Fibroblast of skin of right quadriceps (primary cell): ENCODE data around the gene RAB7B.

Experiments
- DNase-seq: peaks from one replicate; pipeline ENCODE4 v3.0.0-alpha.2; 2013

Gene RAB7B

DNA sequence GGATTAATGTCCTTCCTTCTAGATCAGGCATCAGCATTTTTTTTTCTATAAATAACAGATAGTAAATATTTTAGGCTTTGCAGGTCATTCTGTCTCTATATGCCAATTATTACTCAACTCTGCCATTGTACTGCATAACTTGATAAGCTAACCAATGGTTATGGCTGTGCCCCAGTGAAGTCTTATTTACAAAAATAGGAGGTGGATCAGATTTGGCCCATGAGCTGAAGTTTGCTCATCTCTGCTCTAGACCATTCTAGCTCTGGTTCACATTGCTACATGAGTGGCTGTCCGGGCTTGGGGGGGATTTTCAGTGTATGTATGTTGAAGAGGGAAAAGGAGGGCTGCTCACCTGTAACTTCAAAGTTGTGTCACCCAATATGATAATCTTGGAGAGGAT lies 10.1 kb downstream of the RAB7B start:
- no peak for DNase-seq

DNA sequence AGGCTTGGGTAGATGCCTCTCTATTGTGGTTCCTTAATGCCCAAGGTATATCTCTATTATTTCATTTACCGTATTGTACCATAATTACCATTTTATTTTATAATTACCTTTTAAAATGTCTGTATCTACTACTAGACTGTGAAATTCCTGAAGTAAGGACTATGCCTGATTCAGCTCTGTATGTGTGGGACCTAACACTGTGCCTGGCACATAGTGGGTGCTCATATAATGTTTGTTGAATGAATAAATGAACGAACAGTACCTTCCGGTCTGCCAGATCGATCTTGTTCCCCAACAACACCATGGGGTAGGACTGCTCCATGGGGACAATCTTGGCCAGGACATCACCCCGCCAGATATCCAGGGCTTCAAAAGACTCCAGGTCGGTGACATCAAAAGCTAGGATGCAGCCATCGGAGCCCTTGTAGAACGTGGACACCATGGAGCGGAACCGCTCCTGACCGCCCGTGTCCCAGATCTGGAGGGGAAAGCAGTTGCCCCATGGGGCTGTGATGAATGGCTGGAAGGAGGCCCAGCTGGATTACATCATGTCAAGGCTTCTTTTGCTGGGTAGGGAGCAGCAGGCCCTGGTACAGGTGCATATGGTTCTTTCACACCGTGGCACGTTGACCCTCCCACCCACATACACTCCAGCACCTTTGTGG lies 10.8 kb downstream of the RAB7B start:
- DNase-seq, result no peak

DNA sequence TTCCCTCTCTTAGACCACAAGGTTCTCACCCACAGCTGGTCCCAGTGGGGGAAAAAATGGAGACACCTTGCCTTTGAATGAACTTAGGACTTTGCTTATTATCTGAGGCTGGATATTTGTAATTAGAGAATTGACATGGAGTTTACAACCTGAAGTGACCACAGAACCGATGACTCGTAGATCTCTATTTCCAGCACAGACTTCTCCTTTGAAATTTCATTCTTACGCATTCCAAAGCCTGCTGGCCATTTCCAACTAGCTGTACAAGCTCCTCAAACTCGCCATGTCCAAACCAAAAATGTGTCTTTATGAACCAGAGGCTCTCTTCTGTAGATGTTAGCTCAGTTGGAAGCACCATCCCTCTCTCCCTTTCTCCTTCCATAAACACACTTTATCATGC lies 12.0 kb downstream of the RAB7B start:
- DNase-seq, result peak; percentile 62

DNA sequence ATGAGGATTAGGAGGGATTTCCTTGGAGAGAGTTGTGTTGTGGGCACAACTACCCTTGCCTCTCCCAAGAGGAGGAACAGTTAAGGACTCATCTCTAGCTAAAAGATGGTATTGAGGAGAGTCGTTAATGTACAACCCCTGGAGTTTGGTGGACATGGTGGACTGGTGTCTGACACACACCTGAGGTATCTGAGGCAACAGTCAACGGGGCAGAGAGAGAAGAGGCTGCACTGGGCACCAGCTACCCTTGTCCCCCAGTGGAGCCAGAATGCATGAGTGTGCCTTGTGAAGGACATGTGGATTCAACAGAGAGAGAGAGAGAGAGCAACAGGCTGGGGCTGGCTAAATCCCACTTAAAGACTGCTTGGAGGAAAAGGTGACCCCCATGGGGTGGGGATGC lies 13.0 kb downstream of the RAB7B start:
- DNase-seq, result no peak

DNA sequence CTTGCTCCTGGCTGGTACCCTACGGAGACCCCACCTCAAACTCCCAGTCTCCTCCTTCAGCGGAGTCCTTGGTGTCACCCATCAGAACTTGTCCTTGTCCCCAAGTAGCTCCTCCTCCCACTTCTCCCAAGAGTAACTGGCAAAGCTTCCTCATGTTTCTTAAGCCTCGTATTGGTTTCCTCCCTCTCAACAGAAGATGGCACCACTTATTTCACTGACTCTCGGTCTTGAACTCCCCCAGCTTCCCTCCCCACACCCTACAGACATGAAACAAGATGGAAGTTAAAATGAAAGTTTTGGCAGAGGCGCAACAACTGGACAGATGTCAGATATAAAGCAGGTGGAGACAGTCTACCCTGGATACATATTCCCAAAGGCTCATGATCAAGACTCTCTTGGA lies 13.4 kb downstream of the RAB7B start:
- DNase-seq, result no peak

DNA sequence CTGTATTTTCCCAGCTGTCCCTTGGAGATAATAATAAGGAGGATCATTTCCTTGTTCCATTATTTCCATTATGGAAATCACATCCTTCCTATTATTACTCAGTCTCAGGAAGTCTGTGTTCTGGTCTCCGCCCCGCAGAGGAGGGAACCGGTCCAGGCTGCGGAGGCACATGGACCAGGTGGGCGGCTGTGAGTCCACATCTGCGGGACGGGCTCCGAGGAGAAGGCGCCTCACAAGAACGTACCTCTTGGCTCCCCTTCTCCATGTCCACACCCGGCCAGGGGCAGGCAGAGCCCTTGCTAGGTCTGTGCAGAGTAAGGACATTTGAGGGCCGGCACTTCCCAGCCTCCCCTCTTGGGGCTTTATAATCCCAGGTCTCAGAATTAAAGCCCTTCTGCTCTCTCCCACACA lies 14.6 kb downstream of the RAB7B start:
- DNase-seq, result no peak

DNA sequence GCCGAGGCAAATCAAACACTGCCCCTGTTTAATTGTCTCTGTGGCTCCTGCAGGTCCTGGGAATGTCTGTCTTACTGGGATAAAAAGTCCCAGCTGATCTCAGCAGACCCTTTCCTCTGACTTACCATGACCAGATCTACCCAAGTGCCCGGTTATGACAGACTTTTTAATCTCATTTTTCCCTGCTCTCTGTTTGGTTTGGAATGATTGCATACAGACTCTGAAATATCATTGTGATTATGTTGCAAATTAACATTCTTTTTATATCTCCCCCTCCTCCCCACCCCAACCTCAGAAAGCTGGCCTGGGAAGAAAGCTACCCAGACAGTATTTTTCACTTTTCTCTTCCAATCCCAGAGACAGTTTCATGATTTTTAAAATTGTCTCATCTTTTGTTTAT lies 16.3 kb downstream of the RAB7B start:
- no peak for DNase-seq

DNA sequence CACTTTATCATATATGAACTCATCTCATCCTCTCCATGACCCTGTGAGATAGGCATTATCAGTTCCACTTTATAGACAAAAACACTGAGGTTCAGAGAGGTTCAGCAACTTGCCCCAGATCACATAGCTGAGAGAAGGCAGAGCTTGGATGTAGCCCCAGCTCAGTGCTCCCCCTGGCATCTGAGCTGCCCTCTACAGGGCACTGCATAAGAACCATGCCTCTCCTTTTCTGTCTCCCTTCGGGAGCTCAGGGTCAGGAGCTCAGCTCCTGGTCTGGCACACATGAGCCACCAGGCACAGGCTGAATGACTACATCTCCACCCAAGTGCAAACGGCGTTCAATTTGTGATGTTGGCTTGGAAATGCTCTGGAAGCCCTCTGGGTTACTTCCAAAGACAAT lies 16.9 kb downstream of the RAB7B start:
- no peak for DNase-seq

DNA sequence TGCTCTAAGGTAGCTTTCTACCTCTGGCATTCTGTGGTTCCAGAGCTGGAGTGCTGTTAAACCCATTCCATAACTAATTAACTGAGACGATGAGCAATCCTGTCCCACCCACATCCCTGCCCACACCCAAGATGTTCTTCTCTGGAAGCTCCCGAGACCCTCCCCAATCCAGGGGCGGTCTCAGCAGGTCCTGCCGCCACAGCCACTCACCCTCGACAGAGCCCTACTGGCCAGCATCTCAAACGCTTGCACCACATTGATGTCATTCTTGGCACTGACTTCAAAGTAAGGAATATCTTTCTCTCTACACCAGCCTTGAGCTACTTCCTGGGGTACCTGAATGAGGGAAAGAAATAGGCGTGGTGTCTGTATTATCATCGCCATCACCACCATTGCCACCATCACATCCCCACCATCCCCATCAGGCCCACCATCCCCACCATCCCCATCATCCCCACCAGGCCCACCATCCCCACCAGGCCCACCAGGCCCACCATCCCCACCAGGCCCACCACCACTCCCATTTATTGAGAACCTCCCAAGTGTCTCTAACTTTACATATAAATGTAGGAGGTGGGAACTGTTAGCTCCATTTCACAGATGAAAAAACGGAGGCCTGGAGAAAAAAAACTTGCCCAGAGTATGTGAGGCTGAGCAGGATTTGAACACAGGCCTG lies 17.7 kb downstream of the RAB7B start:
- DNase-seq, result no peak

DNA sequence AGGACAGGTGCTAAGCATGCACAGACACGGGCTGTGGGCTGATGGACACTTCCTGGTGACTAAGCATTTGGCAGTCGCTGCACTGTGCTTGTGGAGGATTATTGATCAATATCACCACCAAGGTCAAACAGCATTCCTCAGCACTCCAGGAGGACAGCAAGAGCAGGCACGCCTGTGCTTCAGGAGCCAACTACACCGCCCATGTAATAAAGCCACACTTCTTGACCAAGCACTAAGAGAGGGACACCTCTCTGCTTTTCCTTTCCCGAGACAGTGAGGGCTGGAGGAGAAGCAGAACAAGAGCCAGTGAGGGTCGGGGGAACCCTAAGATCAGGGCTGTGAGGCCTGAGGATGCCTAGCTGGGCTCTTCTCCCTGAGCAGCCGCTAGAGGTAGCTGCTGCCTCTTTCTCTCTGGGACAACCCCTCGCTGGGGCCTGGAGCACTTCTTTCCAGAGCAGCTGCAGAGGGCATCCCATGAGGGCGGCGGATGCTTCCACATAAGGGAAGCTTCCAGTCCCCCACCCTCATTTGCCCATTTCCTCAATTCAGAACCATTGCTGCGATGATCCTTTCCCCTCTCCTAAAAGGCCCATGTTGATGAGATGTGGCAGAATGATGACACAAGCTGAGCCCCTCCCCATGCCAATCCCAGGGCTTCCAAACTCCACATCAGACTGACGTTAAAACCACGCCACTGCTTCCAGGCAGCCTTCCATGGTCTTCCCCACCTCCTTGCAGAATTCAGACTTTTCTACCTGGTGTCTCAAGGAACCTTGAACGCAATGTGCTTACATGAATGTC lies 19.1 kb downstream of the RAB7B start:
- DNase-seq, result peak; percentile 60

DNA sequence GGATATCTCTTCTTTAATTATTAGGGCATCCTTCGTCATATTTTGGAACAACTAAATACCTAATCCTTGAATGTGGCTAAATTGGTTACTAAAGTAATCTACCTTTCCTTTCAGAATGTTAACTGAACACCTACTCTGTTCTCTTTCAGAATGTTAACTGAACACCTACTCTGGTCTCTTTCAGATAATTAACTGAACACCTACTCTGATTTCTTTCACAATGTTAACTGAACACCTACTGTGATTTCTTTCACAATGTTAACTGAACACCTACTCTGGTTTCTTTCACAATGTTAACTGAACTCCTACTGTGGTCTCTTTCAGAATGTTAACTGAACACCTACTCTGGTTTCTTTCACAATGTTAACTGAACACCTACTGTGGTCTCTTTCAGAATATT lies 21.9 kb downstream of the RAB7B start:
- no peak for DNase-seq

DNA sequence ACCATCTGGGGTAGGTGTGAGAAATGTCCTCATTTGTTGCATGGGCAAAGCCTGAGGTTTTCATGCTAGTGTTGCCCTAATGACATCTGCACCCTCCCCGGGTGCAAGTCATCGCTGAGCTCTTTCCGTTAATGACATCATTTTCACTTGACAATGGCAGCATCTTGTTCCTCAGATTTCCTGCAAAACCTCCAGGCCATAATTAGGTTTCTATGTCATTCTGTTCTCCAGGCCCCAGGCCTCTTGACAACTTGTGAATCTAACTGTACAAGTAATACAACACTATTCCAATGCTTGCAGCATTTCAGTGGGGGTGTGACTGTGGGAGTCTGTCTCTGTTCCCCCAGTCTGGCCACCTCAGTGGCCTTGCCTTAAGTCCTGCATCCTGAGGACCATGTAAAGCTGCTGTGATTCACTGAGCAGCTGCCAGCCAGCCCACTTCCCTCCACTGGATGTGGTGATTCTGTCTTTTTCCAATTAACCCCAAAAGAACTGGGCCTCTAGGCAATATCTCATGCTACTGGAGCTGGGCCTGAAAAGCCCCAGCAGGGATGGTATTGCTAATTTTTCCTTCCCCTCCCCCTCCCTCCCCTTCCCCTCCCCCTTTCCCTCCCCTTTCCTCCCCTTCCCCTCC lies 22.8 kb downstream of the RAB7B start:
- DNase-seq, result no peak

DNA sequence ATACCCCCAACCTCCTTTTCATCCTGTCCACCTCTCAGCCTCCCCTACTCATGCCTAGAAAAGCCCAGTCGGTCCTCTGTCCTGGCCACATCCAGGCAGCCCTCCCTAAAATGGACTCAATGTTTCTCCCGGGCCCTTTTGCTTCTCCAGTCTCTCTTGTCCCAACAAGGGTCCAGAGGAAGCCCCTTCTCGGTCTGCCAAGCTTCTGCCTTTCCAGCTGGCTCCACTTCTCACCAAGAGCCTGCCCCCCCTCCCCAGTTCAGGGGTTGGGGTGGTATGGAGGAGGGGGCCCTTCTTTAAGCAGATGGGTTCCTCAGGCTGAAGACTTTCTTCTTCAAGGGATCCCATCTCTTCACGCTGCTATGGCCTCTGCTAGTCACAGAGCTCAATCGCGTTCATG lies 23.9 kb downstream of the RAB7B start:
- DNase-seq, result no peak

DNA sequence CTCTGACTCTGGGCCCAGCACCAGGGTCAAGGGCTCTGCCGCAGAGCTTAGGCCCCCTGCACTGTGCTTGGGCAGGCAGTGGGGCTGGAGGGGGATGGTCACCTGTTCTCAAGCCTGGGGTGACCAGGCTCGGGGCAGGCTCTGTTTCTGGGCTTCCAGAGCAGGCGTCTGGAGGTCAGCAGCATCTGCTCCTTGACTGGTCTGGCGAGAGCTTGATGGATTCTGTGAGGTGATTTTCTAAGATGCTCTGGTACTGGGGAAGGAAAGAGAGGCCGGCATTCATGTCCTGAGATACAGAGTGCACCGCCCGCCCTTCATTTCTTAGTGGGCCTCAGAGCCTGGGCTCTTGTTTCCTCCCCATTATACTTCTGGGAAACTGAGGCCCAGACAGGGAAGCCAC lies 24.5 kb downstream of the RAB7B start:
- no peak for DNase-seq

DNA sequence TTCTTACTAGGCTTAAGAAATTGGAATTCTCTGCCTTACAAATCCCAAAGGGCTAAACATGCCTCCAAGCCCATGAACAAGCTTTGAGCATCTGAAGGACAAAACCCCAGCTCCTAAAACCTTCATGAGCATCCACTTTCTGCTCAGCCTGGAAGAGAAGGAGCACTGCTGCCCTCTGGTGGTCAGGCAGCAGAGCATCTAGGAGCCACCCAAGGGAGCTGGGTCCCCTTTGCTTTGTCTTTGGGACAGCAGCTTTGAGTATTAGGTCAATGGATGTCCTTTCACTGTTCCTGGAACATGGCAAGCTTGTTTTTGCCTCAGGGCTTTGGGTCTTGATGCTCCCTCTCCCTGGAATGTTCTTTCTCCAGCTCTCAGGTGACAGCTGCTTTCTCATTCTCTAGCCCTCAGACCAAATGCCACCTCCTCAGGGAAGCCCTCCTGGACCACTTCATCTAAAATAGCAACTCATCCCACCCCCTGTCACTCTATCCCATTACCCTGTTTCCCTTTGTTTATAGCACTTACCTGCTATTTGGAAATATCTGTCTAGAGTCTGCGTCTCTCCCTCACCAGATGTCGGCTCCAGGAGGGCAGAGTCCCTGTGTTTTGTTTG lies 25.7 kb downstream of the RAB7B start:
- peak; percentile 83 for DNase-seq

DNA sequence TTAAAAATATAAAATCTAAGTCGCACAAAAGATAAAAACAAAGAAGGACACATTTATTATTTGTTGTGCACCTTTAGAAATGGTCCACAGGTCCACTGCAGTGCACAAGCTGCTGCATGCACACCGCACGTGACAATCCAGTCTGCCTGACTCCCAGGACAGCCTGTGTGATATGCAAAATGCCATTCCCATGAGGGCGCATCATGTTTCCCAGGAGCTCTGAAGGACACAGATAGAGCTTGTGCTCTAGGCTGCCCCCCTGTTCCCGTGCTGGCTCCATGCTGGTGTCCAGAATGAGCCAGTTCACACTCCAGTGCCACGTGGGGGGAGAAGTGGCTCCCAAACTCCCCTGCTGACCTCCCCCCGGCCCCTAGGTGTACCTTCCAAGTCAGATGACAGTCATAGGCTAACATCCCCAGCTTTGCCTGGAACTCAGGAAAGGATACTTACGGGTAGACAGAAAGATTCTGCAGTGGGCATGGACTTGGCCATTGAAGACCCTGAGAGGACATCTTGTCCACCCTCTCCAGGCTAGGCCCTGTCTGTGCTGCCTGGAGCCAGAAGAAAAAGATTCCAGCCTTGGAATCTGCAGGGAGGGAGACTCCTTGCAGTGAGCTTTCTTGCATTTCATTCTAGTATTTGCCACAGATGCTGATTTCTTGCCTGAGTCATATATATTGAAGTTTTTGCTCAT lies 26.3 kb downstream of the RAB7B start:
- DNase-seq, result peak; percentile 66

DNA sequence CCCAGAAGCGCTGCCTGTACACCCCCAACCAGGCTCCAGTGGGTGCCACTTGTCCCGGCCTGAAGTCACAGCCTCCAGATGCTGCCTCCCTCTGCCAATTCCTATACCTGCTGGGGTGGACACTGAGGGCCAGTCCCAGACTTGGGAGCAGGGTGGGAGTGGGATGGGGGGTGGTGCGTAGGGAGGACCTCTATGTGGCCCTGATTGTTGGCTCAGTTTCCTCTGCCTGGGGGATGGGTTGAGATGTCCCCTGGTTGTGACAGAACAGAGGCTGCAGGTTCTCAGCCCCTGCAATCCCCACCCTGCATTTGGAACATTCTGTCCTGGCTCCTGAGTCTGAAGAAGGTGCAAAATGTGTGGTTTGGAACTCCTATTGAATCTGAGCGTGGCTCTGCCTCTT lies 27.2 kb downstream of the RAB7B start:
- no peak for DNase-seq

DNA sequence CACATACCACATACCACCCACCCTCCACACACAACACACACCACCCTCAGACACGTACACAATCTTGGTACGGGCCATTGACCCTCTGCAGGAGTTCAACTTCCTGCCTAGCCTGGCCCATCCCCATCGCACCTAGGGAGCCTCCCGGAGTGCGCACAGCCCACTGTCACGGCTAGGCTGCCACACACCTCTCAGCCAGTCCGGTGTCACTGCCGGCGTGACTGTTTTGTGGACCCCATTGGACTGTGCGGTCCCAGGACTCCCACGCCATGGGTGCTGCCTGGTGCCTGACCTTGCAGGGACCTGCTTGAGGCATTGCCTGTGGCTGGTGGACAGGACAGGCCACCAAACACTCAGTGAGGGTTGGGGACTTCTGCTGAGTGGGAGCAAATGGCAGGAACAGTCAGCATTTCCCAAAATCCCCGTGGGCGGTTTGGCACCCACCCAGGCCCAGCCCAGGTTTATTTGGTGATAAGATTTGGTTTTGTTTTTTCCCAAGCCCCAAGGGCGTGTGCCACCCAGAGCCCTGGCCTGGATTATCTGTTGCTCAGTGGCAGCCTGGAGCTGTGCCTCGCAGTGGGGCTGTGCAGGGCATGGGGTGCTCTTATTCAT lies 27.7 kb downstream of the RAB7B start:
- DNase-seq, result no peak

DNA sequence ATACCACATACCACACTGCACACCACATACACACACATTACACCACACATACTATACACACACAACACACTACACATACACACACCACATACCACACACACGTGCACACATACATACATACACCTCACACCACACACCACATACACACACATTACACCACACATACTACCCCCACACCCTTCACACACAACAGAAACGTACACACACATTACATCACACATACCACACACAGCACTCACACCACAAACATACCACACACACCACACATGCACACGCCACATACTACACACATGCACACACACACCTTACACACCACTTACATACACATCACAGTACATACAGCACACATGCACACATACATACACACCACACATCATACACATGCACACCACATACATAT lies 28.5 kb downstream of the RAB7B start:
- DNase-seq, result no peak

DNA sequence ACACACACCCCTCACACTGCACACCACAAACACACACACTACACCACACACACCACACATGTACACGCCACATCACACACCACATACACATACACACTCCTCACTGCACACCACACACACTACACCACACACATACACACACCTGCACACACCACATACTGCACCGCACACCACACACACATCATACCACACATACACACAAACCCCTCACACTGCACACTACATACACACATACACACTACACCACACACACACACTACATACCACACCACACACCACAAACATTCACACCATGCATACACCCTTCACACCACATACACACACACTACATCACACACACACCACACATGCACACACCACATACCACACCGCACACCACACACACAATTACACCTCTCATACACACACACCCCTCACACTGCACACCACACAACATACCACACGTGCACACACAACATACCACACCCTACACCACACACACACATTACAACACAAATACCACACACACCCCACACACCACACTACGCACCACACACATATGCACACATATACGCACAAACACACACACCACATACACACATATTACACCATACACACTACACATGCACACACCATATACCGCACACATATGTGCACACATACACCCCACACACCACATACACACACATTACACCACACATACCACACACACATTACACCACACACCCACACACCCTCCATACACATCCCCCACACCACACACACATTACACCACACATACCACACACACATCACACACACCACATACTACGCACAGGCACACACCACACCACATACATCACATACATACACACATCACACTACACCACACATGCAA lies 29.6 kb downstream of the RAB7B start:
- no peak for DNase-seq

DNA sequence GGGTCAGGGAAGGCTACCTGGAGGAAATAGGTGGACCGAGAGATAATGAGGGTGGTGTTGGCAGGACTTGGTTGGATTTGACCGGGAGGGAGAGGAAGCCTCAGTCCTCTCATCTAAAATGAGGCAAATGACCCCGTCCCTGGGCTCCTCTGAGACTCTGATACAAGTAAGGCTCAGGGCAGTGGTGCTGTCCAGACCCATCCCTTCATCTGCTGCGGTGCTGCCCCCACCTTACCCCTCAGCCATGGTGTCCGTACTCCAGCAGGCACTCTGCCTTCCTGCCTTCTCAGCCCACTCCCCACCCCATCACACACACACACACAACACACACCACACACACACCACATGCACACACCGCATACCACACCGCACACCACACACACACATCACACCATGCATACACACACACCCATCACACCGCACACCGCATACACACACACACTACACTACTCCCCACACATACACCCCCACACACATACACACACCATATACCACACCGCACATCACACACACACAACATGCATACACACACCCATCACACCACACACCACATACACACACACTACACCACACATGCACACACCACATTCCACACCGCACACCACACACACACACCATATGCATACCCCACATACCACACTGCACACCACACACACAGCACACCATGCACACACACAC lies 30.6 kb downstream of the RAB7B start:
- DNase-seq, result peak; percentile 38
